ENCODE measurements around the gene BMAL2. TPM values are rescaled to one million over a fixed set of nuclear protein-coding genes. Genes with fewer than 3 reads are reported as not detected.

The BMAL2 gene, protein sequence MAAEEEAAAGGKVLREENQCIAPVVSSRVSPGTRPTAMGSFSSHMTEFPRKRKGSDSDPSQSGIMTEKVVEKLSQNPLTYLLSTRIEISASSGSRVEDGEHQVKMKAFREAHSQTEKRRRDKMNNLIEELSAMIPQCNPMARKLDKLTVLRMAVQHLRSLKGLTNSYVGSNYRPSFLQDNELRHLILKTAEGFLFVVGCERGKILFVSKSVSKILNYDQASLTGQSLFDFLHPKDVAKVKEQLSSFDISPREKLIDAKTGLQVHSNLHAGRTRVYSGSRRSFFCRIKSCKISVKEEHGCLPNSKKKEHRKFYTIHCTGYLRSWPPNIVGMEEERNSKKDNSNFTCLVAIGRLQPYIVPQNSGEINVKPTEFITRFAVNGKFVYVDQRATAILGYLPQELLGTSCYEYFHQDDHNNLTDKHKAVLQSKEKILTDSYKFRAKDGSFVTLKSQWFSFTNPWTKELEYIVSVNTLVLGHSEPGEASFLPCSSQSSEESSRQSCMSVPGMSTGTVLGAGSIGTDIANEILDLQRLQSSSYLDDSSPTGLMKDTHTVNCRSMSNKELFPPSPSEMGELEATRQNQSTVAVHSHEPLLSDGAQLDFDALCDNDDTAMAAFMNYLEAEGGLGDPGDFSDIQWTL
- 8.4 and 15.4 TPM in 2 replicates for total RNA-seq

DNA sequence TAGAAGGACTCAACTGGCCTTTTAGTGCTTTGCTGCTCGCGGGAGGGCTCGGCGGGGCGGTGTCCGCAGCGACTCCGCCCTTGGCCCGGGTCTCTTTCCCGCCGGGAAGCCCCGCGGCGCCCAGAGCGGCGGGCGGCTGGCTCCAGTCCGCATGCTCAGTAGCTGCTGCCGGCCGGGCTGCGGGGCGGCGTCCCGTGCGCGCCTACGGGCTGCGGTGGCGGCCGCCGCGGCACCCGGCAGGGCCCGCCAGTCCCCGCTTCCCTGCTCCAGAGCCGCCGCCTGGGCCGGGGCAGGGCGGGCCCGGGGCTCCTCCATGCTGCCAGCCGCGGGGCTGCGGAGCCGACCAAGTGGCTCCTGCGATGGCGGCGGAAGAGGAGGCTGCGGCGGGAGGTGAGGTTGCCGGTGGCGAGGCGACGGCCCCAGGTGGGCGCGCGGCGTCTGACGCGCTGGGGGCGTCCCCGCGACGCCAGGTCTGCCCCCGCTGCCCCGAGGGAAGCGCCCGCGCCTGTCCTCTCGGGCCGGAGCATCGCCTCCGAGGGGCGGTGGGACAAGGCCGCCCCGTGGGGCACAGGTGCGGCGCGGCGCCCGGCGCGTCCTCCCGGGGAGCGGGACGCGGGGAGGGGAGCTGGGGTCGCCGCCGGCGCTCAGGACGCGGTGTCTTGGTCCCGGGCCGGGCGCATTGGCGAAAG, at the start of gene BMAL2:
BMAL2 (plus strand) TSS at position 123 of the 689 bp plus-strand sequence; CDS start at position 360, 237 bp downstream.

Other genes with a start within 250 kb of the BMAL2 start
- 11.7 and 15.6 TPM in 2 replicates for gene STK38L, start 88.5 kb upstream of the BMAL2 start, total RNA-seq
- 0.09 TPM in 1 of 2 replicates, not detected in the other for gene SMCO2, start 113.9 kb downstream of the BMAL2 start, total RNA-seq
- gene PPFIBP1, start 191.4 kb downstream of the BMAL2 start, total RNA-seq = 45.8 and 65.9 TPM in 2 replicates